Sigmoid colon (tissue), 4 donors: ENCODE results near the gene PDE11A.

Experiments used
- EP300 ChIP-seq, 4 donors: sonication (generic); formaldehyde crosslinking; IDR thresholded peaks; one replicate each; pipeline ENCODE4 v1.6.1; 2017; ENCODE audit warnings: antibody characterized with exemption in 4 of 4
- POLR2A ChIP-seq, 2 donors: fragments of 450-650 bp; IDR thresholded peaks; one replicate each; pipeline ENCODE4 v1.6.1; 2016; ENCODE audit warnings: antibody characterized with exemption in 2 of 2, mild to moderate bottlenecking in 2 of 2, moderate library complexity in 2 of 2
- POLR2AphosphoS5 ChIP-seq, 4 donors: sonication (generic); formaldehyde crosslinking; IDR thresholded peaks; one replicate each; pipeline ENCODE4 v1.6.1; 2017; ENCODE audit warnings: antibody characterized with exemption in 4 of 4
- TF ChIP-seq, protein P1 (sequence below), 4 experiments: fragments of 450-650 bp in 3 of 4; fragments of 200-600 bp in 1 of 4; IDR thresholded peaks; one replicate each; pipeline ENCODE4 v1.5.1; 2016 to 2019; ENCODE audit warnings: antibody characterized with exemption in 4 of 4, mild to moderate bottlenecking in 3 of 4, moderate library complexity in 2 of 4

DNA sequence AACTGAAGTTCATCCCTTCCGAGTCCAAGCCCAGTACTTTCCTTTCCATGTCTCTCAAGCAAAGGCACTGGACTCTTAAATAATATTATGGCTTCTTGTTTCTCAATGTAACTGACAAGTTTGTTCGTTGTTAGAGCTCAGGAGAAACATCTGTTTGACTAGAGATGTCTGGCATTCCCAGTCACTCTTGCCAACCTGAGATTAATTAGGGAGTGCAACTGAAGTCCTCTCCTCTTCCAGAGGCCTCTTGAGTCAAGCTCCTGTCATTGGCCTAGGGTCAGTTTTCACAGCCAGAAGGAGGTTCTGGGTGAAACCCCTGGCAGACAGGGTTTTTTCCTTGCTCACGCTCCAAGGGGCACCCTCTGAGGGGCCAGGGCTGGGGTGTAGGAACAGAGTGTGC lies 483.9 kb downstream of the PDE11A start:
- TF ChIP-seq, protein P1, sequence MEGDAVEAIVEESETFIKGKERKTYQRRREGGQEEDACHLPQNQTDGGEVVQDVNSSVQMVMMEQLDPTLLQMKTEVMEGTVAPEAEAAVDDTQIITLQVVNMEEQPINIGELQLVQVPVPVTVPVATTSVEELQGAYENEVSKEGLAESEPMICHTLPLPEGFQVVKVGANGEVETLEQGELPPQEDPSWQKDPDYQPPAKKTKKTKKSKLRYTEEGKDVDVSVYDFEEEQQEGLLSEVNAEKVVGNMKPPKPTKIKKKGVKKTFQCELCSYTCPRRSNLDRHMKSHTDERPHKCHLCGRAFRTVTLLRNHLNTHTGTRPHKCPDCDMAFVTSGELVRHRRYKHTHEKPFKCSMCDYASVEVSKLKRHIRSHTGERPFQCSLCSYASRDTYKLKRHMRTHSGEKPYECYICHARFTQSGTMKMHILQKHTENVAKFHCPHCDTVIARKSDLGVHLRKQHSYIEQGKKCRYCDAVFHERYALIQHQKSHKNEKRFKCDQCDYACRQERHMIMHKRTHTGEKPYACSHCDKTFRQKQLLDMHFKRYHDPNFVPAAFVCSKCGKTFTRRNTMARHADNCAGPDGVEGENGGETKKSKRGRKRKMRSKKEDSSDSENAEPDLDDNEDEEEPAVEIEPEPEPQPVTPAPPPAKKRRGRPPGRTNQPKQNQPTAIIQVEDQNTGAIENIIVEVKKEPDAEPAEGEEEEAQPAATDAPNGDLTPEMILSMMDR (IDR thresholded peaks at IDR 0.05) = no peak
- TF ChIP-seq POLR2AphosphoS5 (IDR thresholded peaks at IDR 0.05) (no peak), POLR2A (IDR thresholded peaks at IDR 0.05) (no peak), EP300 (IDR thresholded peaks at IDR 0.05) (no peak)
